Heart left ventricle (tissue), 13 donors: ENCODE data around the gene SOX10.

Source experiments
- CTCF ChIP-seq, 12 donors: fragments of 200-600 bp; sonication (generic) in 4 of 12; IDR thresholded peaks; one replicate each; pipeline versions ENCODE4 v1.5.0 to v1.8.0; 2018 to 2022; ENCODE audit warnings: antibody characterized with exemption in 12 of 12, mild to moderate bottlenecking in 5 of 12
- POLR2A ChIP-seq, 2 donors: fragments of 450-650 bp; IDR thresholded peaks; one replicate each; pipeline ENCODE4 v1.6.1; 2017; ENCODE audit warnings: antibody characterized with exemption in 2 of 2, mild to moderate bottlenecking in 2 of 2, moderate library complexity in 2 of 2
- donor health status: ischemic (EF 13 %, LVEDD 7.1; RV severe dilation, severe dysfunction).
- donor health status: DM: no; HTN: yes; CAD: no.
- donor health status: DM: no; HTN: no; CAD: no.
- donor health status: ischemic (EF 25% LVEDD 6.9; RV normal size, moderate dysfunction).
- donor health status: ischemic (EF 25% LVEDD 5.7; RV mildly dilated, moderate dysfunction).
- donor health status: ischemic (EF 35%, LVEDD 5.7; RV mildly dilated, moderate dysfunction).
- donor health status: nonischemic (EF 11% LVEDD 7.7; RV severe dilation, severe dysfunction).
- donor health status: DM: yes; HTN: yes; CAD: no.
- donor health status: PGD.
- donor health status: ischemic (EF 29% LVEDD 5.4; RV normal size, mild dysfunction).
- donor health status: nonischemic (EF 23%, LVEDD 6.1; RV moderate dilation, normal function).

DNA sequence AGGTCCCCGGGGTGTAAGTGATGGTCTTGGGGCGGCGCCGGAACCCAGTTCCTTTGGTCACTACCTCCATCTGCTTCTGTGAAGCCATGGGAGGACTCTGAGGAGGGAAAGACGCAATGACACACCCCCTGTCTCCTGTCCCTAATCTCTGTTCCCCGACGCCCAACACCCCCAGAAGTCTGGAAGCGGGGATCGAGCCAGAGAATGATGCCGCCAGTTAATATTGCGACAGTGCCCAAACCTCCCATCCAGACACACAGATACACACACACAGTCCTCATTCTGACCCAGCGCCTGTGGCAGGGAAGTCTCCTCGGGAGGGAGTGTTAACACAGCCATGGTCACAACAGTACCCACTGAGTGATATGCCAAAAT lies 31.3 kb downstream of the SOX10 start:
- TF ChIP-seq CTCF (IDR thresholded peaks at IDR 0.05) (no peak), POLR2A (IDR thresholded peaks at IDR 0.05) (no peak)
